Inflammatory macrophage treated with lipopolysaccharide for 4 hours (primary cell): ENCODE measurements around the gene CD93.

Source experiments
- DNase-seq: peaks from one replicate; pipeline ENCODE4 v3.0.0-alpha.2; 2020

Gene CD93

DNA sequence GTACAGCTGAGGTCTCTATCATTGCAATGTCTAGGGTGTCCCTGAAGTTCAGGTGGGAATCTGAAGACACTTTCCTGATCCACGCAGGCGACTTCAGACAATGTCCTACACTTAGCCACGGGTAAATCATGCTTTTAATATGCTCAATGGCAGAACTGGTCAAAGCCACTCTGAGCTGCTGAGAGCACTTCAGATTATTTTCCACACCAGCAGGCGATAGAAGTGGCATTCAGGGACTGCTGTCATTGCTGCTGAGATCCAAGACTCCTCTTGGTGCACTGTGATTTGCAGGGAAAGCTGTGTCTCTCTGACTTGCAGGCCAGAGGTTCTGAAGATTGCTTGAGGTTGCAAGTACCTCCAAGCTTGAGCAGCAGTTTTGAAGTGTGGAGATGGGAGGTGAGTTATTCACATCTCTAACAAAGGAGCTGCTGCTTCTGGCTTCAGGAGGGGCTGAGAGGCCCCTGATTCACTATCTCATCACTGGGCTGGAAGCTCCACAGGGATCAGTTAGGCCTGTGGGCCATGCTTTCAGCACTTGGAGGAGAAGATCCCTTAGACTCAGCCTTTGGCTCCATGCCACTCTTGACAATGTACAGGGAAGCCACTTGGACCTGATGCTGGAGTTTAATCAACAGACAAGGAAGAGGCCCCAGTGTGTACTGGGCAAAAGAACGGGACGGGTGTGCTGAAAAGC lies 53.9 kb downstream of the CD93 start:
- DNase-seq, result no peak

DNA sequence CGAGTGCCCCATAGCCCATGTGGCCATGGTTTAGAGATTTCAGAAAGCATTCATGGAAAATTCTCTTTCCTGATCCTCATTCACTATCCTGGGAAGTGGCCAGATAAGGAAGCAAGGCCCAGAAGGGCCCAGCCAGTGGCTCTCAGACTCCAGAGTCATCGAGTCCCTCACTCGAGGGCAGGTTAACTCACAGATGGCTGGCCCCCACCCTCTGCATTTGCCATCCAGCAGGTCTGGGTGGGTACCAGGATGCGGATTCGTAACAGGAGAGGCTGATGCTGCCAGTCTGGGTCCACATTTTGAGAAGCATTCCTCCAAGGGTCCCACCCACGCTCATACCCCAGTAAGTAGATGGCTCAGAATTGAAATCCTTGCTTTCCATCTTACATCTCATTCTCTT lies 54.8 kb downstream of the CD93 start:
- no peak for DNase-seq
